ENCODE results near the gene SIPA1L3. TPM values are rescaled to one million over a fixed set of nuclear protein-coding genes. Genes with fewer than 3 reads are reported as not detected.

The SIPA1L3 gene
- total RNA-seq, 1 donor from 2014 or later = 66.7 TPM

- DNase-seq (ENCODE audit: low read depth) = no peak
- TF ChIP-seq, protein P1, sequence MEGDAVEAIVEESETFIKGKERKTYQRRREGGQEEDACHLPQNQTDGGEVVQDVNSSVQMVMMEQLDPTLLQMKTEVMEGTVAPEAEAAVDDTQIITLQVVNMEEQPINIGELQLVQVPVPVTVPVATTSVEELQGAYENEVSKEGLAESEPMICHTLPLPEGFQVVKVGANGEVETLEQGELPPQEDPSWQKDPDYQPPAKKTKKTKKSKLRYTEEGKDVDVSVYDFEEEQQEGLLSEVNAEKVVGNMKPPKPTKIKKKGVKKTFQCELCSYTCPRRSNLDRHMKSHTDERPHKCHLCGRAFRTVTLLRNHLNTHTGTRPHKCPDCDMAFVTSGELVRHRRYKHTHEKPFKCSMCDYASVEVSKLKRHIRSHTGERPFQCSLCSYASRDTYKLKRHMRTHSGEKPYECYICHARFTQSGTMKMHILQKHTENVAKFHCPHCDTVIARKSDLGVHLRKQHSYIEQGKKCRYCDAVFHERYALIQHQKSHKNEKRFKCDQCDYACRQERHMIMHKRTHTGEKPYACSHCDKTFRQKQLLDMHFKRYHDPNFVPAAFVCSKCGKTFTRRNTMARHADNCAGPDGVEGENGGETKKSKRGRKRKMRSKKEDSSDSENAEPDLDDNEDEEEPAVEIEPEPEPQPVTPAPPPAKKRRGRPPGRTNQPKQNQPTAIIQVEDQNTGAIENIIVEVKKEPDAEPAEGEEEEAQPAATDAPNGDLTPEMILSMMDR (conservative IDR thresholded peaks at IDR 0.05; ENCODE audit: low read depth, low read length) = no peak
- no peak overlapping the region for H3K4me3 ChIP-seq (ENCODE audit: low read depth, low read length)
Measured at GRCh38 chr19:37994823-37995130, 87.8 kb downstream of the SIPA1L3 start.

- H3K4me3 ChIP-seq (ENCODE audit: low read depth, low read length) = no peak overlapping the region
- no peak for DNase-seq (ENCODE audit: low read depth)
- TF ChIP-seq, protein P1 (conservative IDR thresholded peaks at IDR 0.05; ENCODE audit: low read depth, low read length) = no peak
Measured at GRCh38 chr19:37995346-37995745, 88.3 kb downstream of the SIPA1L3 start.

GRCh38 chr19:37997911-37998344 lies 90.9 kb downstream of the SIPA1L3 start:
- DNase-seq (ENCODE audit: low read depth) = peak; percentile 80
- TF ChIP-seq, protein P1 (conservative IDR thresholded peaks at IDR 0.05; ENCODE audit: low read depth, low read length) = no peak
- H3K4me3 ChIP-seq (ENCODE audit: low read depth, low read length) = no peak overlapping the region

DNA sequence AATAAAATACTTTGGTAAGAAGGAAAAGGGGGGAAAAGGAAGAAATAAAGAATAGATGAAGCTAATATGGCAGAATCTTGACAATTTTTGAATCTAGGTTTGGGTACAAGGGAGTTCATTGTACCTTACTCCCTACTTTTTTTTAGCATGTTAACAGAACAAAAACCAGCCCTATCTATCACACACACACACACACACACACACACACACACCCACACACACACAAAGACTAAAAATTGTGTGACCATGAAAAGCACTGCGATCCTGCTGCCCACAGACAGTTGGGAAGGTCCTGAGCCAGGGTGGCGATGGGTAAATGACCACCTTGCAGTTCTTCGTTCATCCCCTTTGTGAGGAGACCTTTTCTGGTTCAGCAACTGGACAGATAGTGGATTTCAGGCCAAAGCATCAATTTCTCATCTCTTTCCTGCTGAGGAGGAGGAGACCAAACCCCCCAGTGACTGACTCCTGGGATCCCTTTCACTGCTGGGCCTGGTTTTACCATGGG lies 91.8 kb downstream of the SIPA1L3 start:
- DNase-seq (ENCODE audit: low read depth) = no peak
- TF ChIP-seq, protein P1 (conservative IDR thresholded peaks at IDR 0.05; ENCODE audit: low read depth, low read length) = no peak
- H3K4me3 ChIP-seq (ENCODE audit: low read depth, low read length) = peak overlapping the region; percentile 8

DNA sequence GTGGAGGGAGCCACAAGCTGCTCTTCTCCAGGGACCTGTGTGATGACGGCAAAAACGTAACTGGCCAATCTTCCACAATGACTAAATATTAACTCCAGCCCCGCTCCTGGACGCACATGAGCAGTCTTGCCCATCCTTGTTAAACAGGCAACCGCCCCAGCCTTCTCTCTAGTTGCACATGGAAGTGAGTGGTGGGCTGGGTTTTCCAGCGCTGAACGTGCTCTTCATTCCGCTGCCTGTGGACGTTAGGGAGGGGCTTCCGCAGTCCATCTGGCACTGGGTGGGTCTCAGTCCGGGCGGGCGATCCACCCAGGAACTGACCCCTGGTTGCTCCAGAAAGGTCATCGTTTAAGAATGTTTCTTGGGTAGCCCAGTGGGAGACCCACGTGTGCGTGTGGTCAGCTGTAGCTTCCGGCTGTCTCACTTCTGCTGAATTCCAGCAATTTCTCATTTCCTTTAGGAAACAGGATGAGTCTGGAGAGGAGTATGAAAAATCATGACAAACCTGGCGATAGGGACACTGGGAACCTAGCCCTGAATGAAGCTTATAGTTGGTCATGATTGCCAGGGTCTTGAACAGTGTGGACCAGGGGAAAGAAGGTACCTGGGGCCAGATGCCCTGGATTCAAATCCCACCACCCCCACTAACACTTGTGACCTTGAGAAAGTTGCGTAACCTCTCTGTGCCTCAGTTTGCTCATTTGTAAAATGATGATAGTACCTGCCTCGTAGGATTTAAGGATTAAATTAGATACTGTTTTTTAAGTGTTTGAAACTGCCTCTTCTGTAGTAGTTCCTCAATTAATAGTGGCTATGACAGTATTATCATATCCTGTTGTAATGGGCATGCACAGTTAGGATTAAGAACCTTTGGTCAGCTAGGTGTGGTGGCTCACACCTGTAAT lies 92.6 kb downstream of the SIPA1L3 start:
- H3K4me3 ChIP-seq (ENCODE audit: low read depth, low read length) = no peak overlapping the region
- TF ChIP-seq, protein P1 (conservative IDR thresholded peaks at IDR 0.05; ENCODE audit: low read depth, low read length) = no peak
- peak; percentile 96 for DNase-seq (ENCODE audit: low read depth)

GRCh38 chr19:38001158-38001781 lies 94.3 kb downstream of the SIPA1L3 start:
- DNase-seq (ENCODE audit: low read depth) = no peak
- TF ChIP-seq, protein P1 (conservative IDR thresholded peaks at IDR 0.05; ENCODE audit: low read depth, low read length) = no peak
- H3K4me3 ChIP-seq (ENCODE audit: low read depth, low read length) = no peak overlapping the region

All from epithelial cell of proximal tubule (primary cell).